ENCODE results near the gene CASP1.

The CASP1 gene

GRCh38 chr11:104984808-104985207 lies 50.1 kb downstream of the CASP1 start:
- no peak for DNase-seq (ENCODE audit: low spot score)

- no peak for DNase-seq (ENCODE audit: low spot score)
Observed at GRCh38 chr11:104979839-104980238, 55.1 kb downstream of the CASP1 start.

All from NAMALWA (cell line).